KG1 (cell line): ENCODE measurements around the gene PRPF19.
"Not testable (repeated sequence)": the region's sequence is repeated elsewhere in the genome, so short reads cannot be mapped to it uniquely, and the experiment has no call there.

Source experiments
- DNase-seq: peaks from one replicate; lab custom pipeline; 2025; lab: John Stamatoyannopoulos, UW

The PRPF19 gene

GRCh38 chr11:60923326-60923725 is 16.9 kb upstream of the PRPF19 start:
- no peak for DNase-seq

GRCh38 chr11:60922906-60923305 is 16.5 kb upstream of the PRPF19 start:
- no peak for DNase-seq

GRCh38 chr11:60921777-60922335 is 15.5 kb upstream of the PRPF19 start:
- DNase-seq = no peak

- DNase-seq = no peak
These were observed 14.9 kb upstream of the PRPF19 start for GRCh38 chr11:60921259-60921658.

- DNase-seq = no peak
These were observed 13.6 kb upstream of the PRPF19 start for GRCh38 chr11:60919956-60920355.

- DNase-seq = no peak
These were observed 12.9 kb upstream of the PRPF19 start for GRCh38 chr11:60919320-60919719.

GRCh38 chr11:60918939-60919265 is 12.5 kb upstream of the PRPF19 start:
- no peak for DNase-seq

- DNase-seq = no peak
These were observed 12.0 kb upstream of the PRPF19 start for GRCh38 chr11:60918251-60918938.

GRCh38 chr11:60917267-60917666 is 10.9 kb upstream of the PRPF19 start:
- no peak for DNase-seq

GRCh38 chr11:60916669-60917206 is 10.4 kb upstream of the PRPF19 start:
- DNase-seq = no peak

- peak; percentile 80 for DNase-seq
These were observed 9.0 kb upstream of the PRPF19 start for GRCh38 chr11:60915248-60915914.

GRCh38 chr11:60914633-60915247 is 8.4 kb upstream of the PRPF19 start:
- peak; percentile 80 for DNase-seq

GRCh38 chr11:60913793-60914632 is 7.6 kb upstream of the PRPF19 start, which contains the start of gene TMEM109:
TMEM109 (plus strand) TSS chr11:60914158; CDS start chr11:60919694, 5,536 bp downstream.
- DNase-seq = peak; percentile 100

GRCh38 chr11:60912851-60913528 is 6.6 kb upstream of the PRPF19 start:
- DNase-seq = no peak

GRCh38 chr11:60912223-60912850 is 6.0 kb upstream of the PRPF19 start:
- no peak for DNase-seq

GRCh38 chr11:60910711-60911380 is 4.5 kb upstream of the PRPF19 start:
- no peak for DNase-seq

GRCh38 chr11:60910281-60910687 is 3.9 kb upstream of the PRPF19 start:
- no peak for DNase-seq

- not testable (repeated sequence) for DNase-seq
These were observed 3.4 kb upstream of the PRPF19 start for GRCh38 chr11:60909680-60910280.

GRCh38 chr11:60908803-60909202 is 2.4 kb upstream of the PRPF19 start:
- no peak for DNase-seq
